ENCODE measurements around the gene CEP44.

- no peak for TF ChIP-seq CTCF (IDR thresholded peaks at IDR 0.05)
- no peak for TF ChIP-seq ZFX (IDR thresholded peaks at IDR 0.05; ENCODE audit: borderline replicate concordance)
Measured at GRCh38 chr4:174281901-174282300, 1.8 kb upstream of the CEP44 start.
